ENCODE data around the gene EYS.

EYS gene

DNA sequence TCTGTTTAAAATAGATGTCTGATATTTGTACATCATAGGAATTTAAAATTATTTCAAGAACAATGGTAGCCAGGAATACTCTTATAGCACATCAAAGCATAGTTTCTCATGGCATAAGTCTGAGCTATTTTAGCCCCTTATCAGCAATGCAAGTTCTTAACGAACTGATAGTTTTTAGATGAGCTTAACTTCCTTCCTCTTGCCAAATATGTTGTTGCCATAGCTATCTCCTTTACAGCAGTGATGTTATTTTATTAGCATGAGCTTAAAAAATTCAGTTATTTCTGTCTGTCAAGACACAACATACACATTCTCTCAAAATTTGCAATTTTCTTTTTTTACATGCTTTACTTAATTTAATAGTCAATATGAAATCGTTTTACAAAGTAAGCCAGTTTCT, 1204.2 kb downstream of the EYS start:
- no peak overlapping the region for H3K27ac ChIP-seq
- peaks cover 24% of the 10 kb centered on the region for H3K4me1 ChIP-seq (ENCODE audit: low read depth, poor library complexity, severe bottlenecking)
- no peak overlapping the region for H3K4me3 ChIP-seq (IDR thresholded peaks at IDR 0.05; ENCODE audit: insufficient read depth, low read depth, low read length)
- no peak overlapping the region for H3K4me2 ChIP-seq
- TF ChIP-seq CTCF (conservative IDR thresholded peaks at IDR 0.05; ENCODE audit: low read depth, low read length) = no peak
- H3K9ac ChIP-seq = no peak overlapping the region
- no peaks in the 10 kb centered on the region for H3K79me2 ChIP-seq (ENCODE audit: insufficient read depth, low read depth)
- H3K27me3 ChIP-seq (ENCODE audit: insufficient read depth, low read depth) = no peaks in the 10 kb centered on the region
- H4K20me1 ChIP-seq (ENCODE audit: insufficient read depth) = no peaks in the 10 kb centered on the region
- H3K36me3 ChIP-seq (ENCODE audit: insufficient read depth) = no peaks in the 10 kb centered on the region
- no peak overlapping the region for H2AFZ ChIP-seq (ENCODE audit: low read depth)

GRCh38 chr6:64497634-64498033, 1209.4 kb downstream of the EYS start:
- Histone ChIP-seq H3K36me3 (ENCODE audit: insufficient read depth) (no peaks in the 10 kb centered on the region), H4K20me1 (ENCODE audit: insufficient read depth) (no peaks in the 10 kb centered on the region), H3K27me3 (ENCODE audit: insufficient read depth, low read depth) (no peaks in the 10 kb centered on the region), H2AFZ (ENCODE audit: low read depth) (no peak overlapping the region), H3K9ac (no peak overlapping the region), H3K4me3 (IDR thresholded peaks at IDR 0.05; ENCODE audit: insufficient read depth, low read depth, low read length) (no peak overlapping the region), H3K4me2 (no peak overlapping the region), H3K79me2 (ENCODE audit: insufficient read depth, low read depth) (no peaks in the 10 kb centered on the region), H3K27ac (no peak overlapping the region), H3K4me1 (ENCODE audit: low read depth, poor library complexity, severe bottlenecking) (peaks cover 24% of the 10 kb centered on the region)
- no peak for TF ChIP-seq CTCF (conservative IDR thresholded peaks at IDR 0.05; ENCODE audit: low read depth, low read length)

DNA sequence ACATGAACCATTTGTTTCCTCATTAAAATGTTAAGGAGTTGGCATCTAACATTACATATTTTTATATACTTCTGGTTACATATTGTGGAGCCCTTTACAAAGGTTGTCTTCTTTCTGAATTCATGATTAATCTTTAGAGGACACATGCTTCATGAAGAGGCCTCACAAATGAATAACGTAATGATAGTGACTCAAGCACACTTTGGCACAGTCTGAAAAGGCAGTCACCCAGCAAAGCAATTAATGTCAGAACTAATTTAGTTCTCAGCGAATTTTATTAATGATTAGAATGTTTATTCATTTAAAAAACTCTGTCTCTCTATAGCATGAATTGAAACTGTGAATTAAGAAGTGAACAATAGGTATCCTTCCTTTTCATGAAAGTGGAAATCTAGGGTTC, 1217.3 kb downstream of the EYS start:
- no peaks in the 10 kb centered on the region for H3K79me2 ChIP-seq (ENCODE audit: insufficient read depth, low read depth)
- H3K4me1 ChIP-seq (ENCODE audit: low read depth, poor library complexity, severe bottlenecking) = peaks cover 3% of the 10 kb centered on the region
- H2AFZ ChIP-seq (ENCODE audit: low read depth) = no peak overlapping the region
- no peak overlapping the region for H3K4me2 ChIP-seq
- H3K27ac ChIP-seq = no peak overlapping the region
- H3K36me3 ChIP-seq (ENCODE audit: insufficient read depth) = no peaks in the 10 kb centered on the region
- no peak overlapping the region for H3K9ac ChIP-seq
- H3K27me3 ChIP-seq (ENCODE audit: insufficient read depth, low read depth) = no peaks in the 10 kb centered on the region
- H4K20me1 ChIP-seq (ENCODE audit: insufficient read depth) = no peaks in the 10 kb centered on the region
- no peak for TF ChIP-seq CTCF (conservative IDR thresholded peaks at IDR 0.05; ENCODE audit: low read depth, low read length)
- H3K4me3 ChIP-seq (IDR thresholded peaks at IDR 0.05; ENCODE audit: insufficient read depth, low read depth, low read length) = no peak overlapping the region

DNA sequence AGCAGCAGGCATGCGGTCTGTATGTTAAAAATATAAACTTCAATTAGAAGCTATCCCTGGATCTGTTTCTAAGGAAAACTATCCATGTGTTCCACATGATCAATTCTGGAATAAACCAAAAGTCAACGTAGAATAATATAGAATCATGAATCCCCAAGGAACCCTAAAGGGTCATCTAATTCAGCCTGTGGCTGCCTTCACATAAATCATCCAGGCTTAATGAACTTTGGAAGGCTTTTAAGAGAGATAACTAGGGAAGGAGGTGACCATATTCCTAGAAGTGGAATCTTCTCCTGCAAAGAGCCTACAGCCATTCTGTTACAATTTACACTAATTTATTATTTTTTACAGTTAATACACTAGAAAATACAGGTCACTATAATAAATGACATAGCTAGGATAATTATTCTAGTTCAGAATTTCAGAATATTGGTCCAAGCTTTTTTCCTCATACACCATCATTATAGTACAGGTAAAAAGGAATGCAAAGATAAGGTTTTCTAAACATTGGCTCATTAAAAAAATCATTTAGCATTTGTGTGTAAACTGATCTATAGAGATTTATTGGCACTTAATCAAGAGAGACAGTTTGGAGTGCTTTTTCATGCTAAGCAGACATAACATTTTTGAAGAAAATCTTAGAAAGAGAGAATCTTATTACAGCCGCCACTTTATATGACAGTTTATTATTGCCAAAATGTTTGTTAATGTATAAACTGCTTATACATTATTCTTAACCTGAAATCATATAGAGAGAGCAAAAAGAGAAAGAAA, 1220.3 kb downstream of the EYS start:
- H3K4me1 ChIP-seq (ENCODE audit: low read depth, poor library complexity, severe bottlenecking) = peaks cover 16% of the 10 kb centered on the region
- no peaks in the 10 kb centered on the region for H3K79me2 ChIP-seq (ENCODE audit: insufficient read depth, low read depth)
- H3K4me2 ChIP-seq = no peak overlapping the region
- no peak overlapping the region for H3K4me3 ChIP-seq (IDR thresholded peaks at IDR 0.05; ENCODE audit: insufficient read depth, low read depth, low read length)
- H3K27me3 ChIP-seq (ENCODE audit: insufficient read depth, low read depth) = no peaks in the 10 kb centered on the region
- no peak for TF ChIP-seq CTCF (conservative IDR thresholded peaks at IDR 0.05; ENCODE audit: low read depth, low read length)
- no peak overlapping the region for H3K27ac ChIP-seq
- H3K36me3 ChIP-seq (ENCODE audit: insufficient read depth) = no peaks in the 10 kb centered on the region
- H3K9ac ChIP-seq = no peak overlapping the region
- H2AFZ ChIP-seq (ENCODE audit: low read depth) = no peak overlapping the region
- H4K20me1 ChIP-seq (ENCODE audit: insufficient read depth) = no peaks in the 10 kb centered on the region
